Activated naive CD8-positive, alpha-beta T cell treated with anti-CD3 and anti-CD28 coated beads, Interleukin-2, amount 50 U/mL, for 16 hours (primary cell): ENCODE results near the gene ABCA7.

Source experiments
- DNase-seq: peaks from one replicate; pipeline ENCODE4 v3.0.0-alpha.2; 2020; ENCODE audit warnings: low read depth, low spot score

ABCA7 gene

DNA sequence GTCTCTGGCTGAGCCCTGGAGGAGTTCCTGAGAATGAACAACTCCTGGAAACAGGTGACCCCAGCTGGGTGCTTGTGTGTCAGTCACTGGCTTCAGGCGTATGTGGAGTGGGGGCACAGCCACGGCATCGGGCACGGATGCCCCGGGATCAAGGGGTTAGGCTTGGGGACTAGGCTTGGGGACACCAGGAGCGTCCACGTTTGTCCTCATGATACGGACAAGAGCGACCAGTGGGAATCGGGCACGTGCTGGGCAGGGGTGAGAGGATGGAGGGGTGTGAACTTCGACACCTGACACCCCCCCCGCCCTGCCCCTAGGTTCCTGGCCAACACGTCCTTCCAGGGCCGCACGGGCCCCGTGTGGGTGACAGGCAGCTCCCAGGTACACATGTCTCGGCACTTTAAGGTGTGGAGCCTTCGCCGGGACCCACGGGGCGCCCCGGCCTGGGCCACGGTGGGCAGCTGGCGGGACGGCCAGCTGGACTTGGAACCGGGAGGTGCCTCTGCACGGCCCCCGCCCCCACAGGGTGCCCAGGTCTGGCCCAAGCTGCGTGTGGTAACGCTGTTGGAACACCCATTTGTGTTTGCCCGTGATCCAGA is 35.6 kb upstream of the ABCA7 start:
- no peak for DNase-seq

DNA sequence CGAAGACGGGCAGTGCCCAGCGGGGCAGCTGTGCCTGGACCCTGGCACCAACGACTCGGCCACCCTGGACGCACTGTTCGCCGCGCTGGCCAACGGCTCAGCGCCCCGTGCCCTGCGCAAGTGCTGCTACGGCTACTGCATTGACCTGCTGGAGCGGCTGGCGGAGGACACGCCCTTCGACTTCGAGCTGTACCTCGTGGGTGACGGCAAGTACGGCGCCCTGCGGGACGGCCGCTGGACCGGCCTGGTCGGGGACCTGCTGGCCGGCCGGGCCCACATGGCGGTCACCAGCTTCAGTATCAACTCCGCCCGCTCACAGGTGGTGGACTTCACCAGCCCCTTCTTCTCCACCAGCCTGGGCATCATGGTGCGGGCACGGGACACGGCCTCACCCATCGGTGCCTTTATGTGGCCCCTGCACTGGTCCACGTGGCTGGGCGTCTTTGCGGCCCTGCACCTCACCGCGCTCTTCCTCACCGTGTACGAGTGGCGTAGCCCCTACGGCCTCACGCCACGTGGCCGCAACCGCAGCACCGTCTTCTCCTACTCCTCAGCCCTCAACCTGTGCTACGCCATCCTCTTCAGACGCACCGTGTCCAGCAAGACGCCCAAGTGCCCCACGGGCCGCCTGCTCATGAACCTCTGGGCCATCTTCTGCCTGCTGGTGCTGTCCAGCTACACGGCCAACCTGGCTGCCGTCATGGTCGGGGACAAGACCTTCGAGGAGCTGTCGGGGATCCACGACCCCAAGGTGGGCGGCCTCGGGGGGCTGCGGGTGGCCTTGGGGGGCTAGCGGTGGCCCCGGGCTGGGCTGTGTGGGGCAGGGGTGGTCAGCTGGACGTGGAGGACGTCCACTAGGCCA is 34.9 kb upstream of the ABCA7 start:
- DNase-seq: no peak

DNA sequence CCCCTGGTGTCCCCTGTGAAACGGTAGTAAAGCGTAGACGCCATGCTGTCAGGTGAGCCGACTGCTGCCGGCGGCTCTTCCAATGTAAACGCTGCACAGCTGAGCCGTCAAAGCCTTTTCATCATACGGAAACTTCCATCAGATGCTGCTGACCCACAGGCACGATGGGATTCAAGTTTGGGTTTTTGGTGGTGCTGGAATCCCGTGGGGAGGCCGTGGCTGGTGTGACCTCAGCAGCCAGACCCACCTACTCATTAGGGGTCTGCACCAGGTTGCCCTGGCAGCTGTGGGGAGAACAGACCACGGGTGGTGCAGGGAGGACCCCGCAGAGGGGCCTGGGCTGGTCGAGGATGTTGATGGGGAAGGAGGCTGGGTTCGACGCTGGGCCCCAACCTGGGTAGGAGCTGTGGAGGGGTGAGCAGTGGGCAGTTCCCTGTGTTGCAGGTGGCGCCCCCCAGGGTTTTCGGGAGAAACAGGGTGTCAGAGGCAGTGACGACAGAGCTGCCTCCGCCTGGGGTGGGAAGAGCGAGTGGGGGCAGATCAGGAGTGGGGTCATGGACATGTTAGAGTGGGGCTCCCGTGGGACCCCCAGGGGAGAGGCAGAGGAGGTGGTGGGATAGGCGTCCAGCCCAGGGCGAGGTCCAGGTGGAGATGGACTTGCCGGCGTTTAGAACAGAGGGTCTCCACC is 33.1 kb upstream of the ABCA7 start:
- DNase-seq: no peak

DNA sequence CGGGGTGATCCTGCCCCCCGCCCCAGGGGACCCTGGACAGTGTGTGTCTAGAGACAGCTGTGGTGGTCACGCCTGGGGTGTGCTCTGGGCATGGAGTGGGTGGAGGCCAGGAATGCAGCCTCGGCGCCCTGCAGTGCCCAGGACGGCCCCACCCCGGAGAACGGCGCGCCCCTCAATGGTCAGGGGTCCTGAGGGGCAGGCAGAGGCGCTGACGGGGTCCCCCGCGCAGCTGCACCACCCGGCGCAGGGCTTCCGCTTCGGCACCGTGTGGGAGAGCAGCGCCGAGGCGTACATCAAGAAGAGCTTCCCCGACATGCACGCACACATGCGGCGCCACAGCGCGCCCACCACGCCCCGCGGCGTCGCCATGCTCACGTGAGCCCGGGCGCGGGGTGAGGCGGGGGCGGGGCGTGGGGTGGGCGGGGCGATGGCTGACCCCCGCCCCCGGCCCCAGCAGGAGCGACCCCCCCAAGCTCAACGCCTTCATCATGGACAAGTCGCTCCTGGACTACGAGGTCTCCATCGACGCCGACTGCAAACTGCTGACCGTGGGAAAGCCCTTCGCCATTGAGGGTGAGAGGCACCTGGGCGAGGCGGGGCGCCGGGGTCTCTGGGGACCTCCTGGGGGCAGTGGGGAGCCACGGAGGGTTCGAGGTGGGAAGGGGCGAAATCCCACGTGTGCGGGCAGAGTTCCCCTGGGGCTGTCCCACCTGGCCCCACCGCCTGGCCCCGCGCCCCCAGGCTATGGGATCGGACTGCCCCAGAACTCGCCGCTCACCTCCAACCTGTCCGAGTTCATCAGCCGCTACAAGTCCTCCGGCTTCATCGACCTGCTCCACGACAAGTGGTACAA is 32.3 kb upstream of the ABCA7 start:
- DNase-seq: no peak

DNA sequence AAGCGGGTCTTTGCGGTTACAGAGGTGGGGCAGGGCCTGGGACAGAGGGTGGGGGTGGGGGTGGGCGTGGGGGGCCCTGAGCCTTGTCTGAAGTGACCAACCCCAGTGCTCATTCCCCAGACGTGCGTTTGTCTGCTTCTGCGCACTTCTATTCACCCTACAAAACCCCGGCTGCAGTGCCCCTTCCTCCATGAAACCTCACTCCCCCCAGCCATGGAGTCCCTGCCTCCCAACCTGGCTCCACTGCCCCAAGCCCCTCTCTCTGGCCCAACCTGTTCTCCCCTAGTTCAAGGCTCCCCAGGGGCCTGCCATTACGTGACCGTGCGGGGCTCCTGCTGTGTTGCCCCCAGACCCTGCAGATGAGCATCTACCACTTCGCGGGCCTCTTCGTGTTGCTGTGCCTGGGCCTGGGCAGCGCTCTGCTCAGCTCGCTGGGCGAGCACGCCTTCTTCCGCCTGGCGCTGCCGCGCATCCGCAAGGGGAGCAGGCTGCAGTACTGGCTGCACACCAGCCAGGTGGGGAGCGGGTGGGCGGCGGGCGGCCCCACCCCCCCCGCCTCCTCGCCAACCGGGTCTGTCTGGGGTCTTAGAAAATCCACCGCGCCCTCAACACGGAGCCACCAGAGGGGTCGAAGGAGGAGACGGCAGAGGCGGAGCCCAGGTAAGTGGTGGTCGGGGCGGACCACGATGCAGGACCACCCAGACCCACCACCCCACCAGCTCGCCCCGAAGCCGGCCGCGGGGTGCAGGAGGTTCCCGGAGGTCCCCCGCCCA is 31.5 kb upstream of the ABCA7 start:
- DNase-seq: no peak

DNA sequence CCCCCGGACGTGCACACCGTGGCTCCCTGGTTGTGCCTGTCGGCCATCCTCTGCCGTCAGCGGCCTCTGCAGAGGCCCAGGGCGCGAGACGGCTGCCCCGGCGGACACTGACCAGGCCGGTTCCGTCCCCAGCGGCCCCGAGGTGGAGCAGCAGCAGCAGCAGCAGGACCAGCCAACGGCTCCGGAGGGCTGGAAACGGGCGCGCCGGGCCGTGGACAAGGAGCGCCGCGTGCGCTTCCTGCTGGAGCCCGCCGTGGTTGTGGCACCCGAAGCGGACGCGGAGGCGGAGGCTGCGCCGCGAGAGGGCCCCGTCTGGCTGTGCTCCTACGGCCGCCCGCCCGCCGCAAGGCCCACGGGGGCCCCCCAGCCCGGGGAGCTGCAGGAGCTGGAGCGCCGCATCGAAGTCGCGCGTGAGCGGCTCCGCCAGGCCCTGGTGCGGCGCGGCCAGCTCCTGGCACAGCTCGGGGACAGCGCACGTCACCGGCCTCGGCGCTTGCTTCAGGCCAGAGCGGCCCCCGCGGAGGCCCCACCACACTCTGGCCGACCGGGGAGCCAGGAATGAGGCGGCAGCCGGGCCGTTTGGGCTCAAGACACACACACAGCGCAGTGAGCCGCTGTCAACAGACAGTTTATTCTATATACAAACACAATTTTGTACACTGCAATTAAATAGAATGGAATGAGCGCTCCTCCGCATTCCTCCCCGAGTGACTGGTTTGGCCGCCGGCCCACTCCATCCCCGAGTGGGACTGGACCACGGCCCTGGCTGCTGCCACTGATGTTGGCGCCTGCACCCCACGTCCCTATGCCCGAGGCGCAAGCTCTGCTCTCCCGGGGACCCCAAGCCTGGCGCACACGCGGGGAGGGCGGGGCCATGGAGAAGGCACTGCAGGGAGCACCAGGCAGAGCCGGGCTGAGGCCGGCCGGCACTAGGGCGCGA is 30.6 kb upstream of the ABCA7 start:
- DNase-seq: no peak

DNA sequence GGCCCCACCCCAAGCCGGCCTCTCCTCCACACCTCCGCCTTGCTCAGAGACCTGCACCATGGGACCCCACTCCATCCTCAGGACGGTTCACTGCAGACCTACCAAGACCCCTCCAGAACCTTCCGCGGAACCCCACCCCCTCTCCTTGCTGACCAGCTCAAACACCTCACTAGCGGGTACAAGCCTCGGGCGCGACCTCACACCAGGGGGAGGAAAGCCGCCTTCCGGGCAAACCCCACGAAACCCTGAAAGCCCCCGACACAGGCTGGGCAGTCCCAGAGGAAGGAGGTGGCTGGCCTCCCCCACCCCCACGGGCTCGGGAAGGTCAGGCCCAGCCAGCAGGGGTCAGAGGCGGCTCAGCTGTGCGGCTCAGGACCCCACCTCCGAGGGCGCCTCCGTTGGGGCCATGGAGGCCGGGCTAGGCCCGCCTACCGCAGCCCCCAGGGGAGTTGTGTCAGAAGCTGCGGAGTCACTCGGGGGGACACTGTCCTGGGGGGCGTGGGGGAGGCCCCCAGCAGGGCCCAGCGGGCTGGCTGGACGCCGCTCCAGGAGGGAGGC is 29.8 kb upstream of the ABCA7 start:
- no peak for DNase-seq

DNA sequence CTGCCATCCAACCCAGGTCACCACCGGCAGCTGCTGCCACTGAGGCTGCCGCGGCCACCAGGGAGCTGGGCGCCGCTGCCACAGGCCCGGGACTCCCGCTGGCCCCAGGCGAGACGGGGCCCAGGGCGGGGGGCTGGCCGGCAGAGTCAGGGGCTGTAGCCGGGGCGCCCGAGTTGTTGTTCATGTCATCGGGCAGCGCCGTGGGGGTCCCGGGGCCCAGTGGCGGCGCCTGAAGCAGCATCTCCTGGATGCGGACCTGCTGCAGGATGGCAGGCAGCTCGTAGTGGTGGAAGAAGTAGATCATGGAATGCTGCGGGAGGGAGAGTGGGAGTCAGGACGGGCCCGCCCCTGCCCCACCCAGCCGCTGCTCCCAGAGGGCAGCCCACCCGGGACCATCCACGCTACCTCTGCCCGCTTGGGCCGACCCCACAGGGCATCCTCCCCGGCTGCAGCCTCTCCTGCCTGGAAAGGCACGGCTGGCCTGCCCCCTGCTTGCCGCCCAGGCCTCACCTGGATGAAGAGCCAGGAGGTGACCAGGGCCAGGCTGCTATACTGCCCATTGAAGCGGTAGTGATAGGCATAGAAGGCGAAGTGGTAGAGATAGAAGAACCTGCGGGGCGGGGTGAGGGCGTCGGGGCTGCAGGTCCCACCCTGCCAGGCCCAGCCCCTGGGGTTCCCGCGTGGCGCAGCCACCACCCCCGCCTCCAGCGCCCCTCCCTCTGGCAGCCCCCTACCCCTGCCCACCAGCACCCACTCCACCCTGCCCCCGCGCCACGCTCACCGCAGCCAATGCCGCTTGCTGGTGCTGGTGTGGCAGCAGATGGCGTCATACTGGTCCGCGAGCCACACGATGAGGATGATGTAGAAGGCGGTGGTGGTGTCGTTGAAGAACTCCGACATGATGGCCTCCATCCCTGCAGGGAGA is 29.1 kb upstream of the ABCA7 start:
- no peak for DNase-seq

DNA sequence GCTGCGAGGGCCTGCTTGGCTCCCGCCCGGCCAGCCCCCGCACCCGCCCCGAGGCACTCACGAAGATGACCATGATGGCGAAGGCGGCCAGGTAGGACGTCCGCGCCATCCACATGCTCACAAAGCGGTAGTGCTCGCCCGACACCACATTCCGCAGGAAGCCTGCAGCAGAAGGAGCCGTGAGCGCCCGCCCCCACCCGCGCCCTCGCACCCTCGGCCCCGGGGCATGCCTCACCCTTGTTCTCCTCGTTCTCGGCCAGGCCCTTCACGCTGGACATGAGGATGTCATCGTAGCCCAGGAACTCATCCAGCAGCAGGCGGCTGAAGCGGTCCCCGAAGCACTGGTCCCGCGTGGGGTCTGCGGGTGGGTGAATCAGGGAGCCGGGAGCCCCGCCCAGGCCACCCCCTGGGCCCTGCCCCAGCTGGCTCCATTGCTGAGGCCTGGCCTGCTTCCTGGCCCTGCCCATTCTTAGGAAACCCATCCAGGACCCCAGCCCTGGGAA is 28.0 kb upstream of the ABCA7 start:
- no peak for DNase-seq

DNA sequence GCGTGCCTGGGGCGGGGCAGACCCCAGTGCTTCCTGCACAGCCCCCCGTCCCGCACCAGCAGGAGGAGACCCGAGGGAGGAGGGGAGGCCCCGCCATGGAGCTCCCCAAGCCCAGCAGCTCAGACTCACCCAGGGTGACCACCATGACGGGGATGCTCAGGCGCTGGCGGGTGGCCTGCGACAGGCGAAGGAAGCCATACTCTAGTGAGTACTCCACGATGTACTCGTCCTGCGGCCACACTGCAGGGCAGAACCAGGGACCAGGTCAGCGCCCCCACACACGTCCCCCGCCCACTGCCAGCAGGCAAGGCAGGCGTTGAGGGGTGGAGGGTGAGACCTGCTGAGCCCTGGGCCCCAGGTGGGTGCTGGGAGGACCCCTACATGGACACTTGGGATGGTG is 27.6 kb upstream of the ABCA7 start:
- no peak for DNase-seq

DNA sequence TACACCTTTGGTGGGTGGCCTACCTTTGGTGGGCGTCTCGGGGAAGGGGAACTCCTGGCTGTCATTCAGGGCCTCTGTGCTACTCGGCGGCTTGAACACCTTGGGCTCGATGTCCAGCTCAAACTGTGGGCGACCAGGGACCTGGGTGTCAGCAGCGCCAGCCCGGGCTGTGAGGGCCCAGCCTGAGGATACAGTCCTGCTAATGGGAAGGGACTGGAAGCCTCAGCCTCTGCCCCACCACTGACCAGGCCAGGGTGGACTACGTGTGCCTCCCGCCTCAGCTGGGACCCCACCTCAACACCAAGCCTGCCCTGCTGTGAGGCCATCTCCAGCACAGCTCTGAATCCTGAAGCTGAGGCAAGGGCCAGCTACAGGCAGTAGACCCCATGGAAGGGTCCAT is 26.7 kb upstream of the ABCA7 start:
- no peak for DNase-seq

DNA sequence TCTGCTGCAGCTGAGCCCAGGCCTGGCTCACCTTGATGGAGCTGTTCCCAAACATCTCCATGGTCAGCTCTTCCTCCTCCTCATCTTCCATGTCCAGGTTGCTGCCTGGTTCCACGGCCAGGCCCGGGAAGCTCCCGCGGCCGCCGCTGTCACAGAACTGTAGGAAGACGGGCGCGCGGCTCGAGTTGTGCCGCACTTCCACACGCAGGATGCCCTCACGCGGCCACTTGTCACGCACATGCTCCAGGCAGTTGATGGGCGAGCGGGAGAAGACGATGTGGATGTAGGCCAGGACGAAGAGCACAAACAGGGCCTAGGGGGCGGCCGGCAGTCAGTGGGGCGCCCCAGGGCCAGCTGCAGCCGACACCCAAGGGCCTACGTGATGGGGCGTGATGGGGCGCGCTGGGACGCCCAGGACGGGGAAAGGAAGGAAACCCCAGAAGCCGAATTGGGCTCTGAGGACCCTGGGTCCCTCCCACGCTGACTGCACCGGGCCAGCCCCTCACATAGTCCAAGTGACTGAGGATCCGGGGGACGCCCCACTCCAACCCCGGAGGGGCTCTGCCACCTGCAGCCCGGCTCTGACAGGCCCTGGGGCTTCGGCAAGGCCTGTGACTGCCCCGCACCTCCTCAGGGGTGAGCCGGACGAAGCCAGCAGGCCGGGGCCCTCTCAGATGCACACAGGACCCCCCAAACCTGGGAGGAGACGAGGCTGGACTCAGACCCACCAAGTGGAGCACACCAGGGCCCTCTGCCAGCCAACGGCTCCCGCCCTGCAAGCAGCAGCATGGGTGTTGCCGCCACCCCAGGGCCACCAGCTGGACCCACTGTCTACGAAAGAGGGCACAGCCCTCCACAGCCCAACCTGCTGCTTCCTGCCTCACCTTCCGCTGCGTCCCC is 25.5 kb upstream of the ABCA7 start:
- no peak for DNase-seq

DNA sequence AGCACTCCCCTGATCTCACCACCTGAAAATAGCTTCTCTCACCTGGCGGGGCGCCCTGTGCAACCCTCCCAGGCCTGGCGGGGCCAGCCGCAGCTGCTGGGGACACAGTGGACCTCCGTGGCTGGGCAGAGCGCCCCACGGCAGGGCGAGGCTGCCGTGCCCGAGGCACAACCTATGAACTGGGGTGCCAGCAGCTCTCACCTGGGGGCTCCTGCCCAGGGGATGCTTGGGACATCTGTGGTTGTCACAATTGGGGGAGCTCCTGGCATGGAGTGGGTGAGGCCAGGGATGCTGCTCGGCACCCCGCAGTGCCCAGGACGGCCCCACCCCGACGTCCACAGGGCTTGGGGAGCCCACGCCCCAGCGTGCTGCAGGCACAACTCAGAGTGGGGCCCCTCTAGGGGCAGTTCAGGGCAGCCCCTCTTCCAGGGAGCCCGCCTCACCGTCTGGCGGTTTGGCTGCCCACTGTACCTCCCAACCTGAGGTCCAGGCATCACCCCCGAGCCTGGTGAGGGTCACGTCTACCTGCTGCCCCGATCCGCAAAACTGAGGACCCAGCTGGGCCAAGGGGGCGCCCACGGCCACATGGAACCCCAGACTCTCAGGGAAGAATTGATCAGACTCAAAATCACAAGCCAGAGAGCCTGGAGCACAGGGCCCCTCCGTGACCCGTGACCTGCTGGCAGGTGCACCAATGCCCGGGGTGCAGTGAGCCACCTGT is 24.7 kb upstream of the ABCA7 start:
- no peak for DNase-seq

DNA sequence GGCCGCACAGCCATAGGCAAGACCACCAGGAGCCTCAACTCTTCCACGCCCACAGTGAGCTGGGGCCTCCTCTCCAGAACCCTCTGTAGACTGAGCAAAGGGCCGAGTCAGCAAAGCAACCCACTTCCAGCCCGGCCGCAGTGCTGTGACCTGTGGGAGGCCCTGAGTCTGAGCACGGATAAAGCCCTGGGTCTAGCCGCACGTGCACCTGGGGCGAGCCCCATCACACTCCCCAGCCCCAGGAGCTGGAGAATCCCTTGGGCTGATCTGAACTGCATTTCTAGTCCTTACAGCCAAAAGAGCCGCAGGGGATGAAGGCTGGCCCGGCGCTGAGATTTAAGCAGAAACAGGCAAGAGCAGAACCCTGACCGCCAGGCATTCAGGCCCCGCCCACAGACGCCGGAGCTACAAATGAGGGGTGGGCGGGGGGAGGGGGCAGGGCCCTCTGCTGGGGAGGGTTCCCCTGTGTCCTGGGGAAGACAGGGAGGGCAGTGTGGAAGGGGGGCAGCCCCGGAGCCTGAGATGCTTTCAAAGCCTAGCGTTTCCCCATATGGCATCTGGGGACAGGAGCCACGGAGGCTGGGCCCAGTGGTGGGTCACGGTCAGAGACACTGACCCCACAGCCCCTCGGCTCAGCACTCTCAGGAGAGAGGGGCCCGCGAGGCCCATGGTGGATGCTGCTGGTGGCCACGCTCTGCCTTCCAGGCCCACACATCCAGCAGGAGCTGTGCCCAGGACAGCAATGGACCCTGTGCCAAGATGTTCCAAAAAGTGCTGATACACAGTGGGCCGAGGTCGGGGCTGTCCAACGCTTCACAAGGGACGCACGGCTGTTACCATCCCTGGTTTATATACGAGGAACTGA is 23.9 kb upstream of the ABCA7 start:
- no peak for DNase-seq

DNA sequence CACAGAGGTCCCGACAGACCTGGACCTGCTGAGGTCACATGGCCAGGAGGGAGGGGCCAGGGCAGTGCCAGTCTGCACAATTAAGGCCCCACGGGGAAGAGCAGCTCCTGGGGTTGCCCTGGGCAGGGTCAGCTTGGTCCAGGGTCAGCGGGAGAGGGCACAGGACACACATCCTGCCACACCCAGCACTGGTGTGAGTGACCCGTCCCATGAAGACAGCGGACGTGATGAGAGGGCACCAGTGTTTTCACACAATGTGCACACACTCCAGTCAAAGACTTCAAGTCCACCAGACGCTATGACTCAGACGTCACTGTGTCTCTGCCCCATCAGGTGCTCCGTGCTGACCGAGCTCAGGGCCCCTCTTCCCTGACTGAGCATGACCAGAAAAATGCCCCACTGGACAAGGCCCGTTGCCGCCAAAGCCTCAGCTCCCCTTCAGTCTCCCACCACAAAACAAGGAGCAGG is 23.2 kb upstream of the ABCA7 start:
- DNase-seq: no peak
